H1 (cell line): ENCODE results near the gene LIN37. TPM values are rescaled to one million over a fixed set of nuclear protein-coding genes. Genes with fewer than 3 reads are reported as not detected.

Experiments used
- CTCF ChIA-PET: fragments of 300-600 bp; sonication (Branson Sonifier 250); formaldehyde crosslinking; loops from one replicate; lab custom pipeline; 2021; ENCODE audit not compliant: partially characterized antibody; lab: Charles Lee
- POLR2A ChIA-PET: fragments of 300-600 bp; sonication (Branson Sonifier 250); formaldehyde crosslinking; loops from one replicate; lab custom pipeline; 2021; ENCODE audit warnings: inconsistent platforms; ENCODE audit not compliant: partially characterized antibody; lab: Charles Lee
- DNase-seq, 2 experiments: peaks; one replicate each; pipeline versions ENCODE4 v3.0.0 to v3.0.0-alpha.2; 2010 to 2022; ENCODE audit warnings: low spot score in 2 of 2, low read depth in 1 of 2, mixed read lengths in 1 of 2
- FAIRE-seq: peaks from 2 replicates; lab custom pipeline; 2011; peaks lifted over from hg19 to GRCh38; lab: Jason Lieb, UNC
- H2AFZ ChIP-seq: 2 replicates; pipeline ENCODE4 v1.8.1; 2012; ENCODE audit warnings: low read length, inconsistent platforms
- H2AK5ac ChIP-seq: 2 replicates; pipeline ENCODE4 v1.6.1; 2013; ENCODE audit warnings: low read depth, low read length
- H2BK120ac ChIP-seq: replicated peaks from 2 replicates; pipeline ENCODE3; 2013; ENCODE audit warnings: low read depth, low read length, inconsistent platforms
- H2BK12ac ChIP-seq: 2 replicates; pipeline ENCODE4 v1.6.1; 2013; ENCODE audit warnings: low read depth, low read length
- H2BK15ac ChIP-seq: 2 replicates; pipeline ENCODE4 v1.6.1; 2013; ENCODE audit warnings: low read length
- H2BK20ac ChIP-seq: 2 replicates; pipeline ENCODE4 v1.6.1; 2013; ENCODE audit warnings: low read length
- H2BK5ac ChIP-seq: 2 replicates; pipeline ENCODE4 v1.6.1; 2013; ENCODE audit warnings: low read depth, low read length
- H3K14ac ChIP-seq: 2 replicates; pipeline ENCODE4 v1.6.1; 2013; ENCODE audit warnings: inconsistent platforms; ENCODE audit not compliant: insufficient read length
- H3K18ac ChIP-seq: 2 replicates; pipeline ENCODE4 v1.6.1; 2013; ENCODE audit warnings: low read length; ENCODE audit errors: extremely low read depth
- H3K23ac ChIP-seq: 2 replicates; pipeline ENCODE4 v1.6.1; 2013; ENCODE audit warnings: inconsistent platforms; ENCODE audit not compliant: insufficient read length
- H3K23me2 ChIP-seq: 2 replicates; pipeline ENCODE4 v1.6.1; 2013; ENCODE audit warnings: low read depth, low read length
- H3K27ac ChIP-seq: 2 replicates; pipeline ENCODE4 v1.6.1; 2011; ENCODE audit warnings: low read depth, low read length, inconsistent platforms
- H3K27me3 ChIP-seq, 4 experiments: replicated peaks in 1 of 4; 1 replicate in 1 of 4; 2 replicates in 3 of 4; pipeline versions ENCODE4 v1.6.1 to v1.8.1; 2011 to 2013; ENCODE audit warnings: low read length in 3 of 4, mild to moderate bottlenecking in 3 of 4, inconsistent platforms in 2 of 4, mixed read lengths in 2 of 4, moderate library complexity in 1 of 4; ENCODE audit not compliant: control insufficient read depth in 3 of 4, insufficient read depth in 3 of 4; ENCODE audit errors: extremely low read depth in 1 of 4
- H3K36me3 ChIP-seq, 4 experiments: 2 replicates each; pipeline versions ENCODE4 v1.6.1 to v1.8.1; 2011 to 2013; ENCODE audit warnings: mild to moderate bottlenecking in 4 of 4, low read length in 3 of 4, moderate library complexity in 2 of 4, control low read depth in 1 of 4, inconsistent platforms in 1 of 4; ENCODE audit not compliant: insufficient read depth in 4 of 4, control insufficient read depth in 2 of 4
- H3K4ac ChIP-seq: replicated peaks from 2 replicates; pipeline ENCODE3; 2013; ENCODE audit warnings: low read length, low read depth, mixed read lengths, inconsistent platforms; ENCODE audit not compliant: insufficient read length
- H3K4me1 ChIP-seq, 4 experiments: replicated peaks in 1 of 4; 1 replicate in 1 of 4; 2 replicates in 3 of 4; pipeline versions ENCODE4 v1.6.1 to v1.8.1; 2011 to 2013; ENCODE audit warnings: low read length in 3 of 4, inconsistent platforms in 2 of 4, mixed read lengths in 1 of 4; ENCODE audit not compliant: insufficient read depth in 4 of 4, control insufficient read depth in 3 of 4
- H3K4me2 ChIP-seq, 2 experiments: 2 replicates each; pipeline versions ENCODE4 v1.6.1 to v1.8.1; 2011 to 2013; ENCODE audit warnings: low read depth in 2 of 2, low read length in 2 of 2, control low read depth in 1 of 2, inconsistent platforms in 1 of 2, mild to moderate bottlenecking in 1 of 2; ENCODE audit not compliant: insufficient read depth in 1 of 2
- H3K4me3 ChIP-seq, 4 experiments: fragments of 200-600, 300-600 bp in 1 of 4; sonication (generic), shearing (Covaris generic), sonication (Bioruptor Twin) in 1 of 4; 2 replicates each; pipeline versions ENCODE4 v1.5.1 to v1.8.1; 2011 to 2016; ENCODE audit warnings: low read length in 4 of 4, low read depth in 3 of 4, control low read depth in 2 of 4, inconsistent platforms in 2 of 4, mild to moderate bottlenecking in 2 of 4, mixed read lengths in 1 of 4, moderate library complexity in 1 of 4; ENCODE audit not compliant: insufficient read depth in 2 of 4; ENCODE audit errors: extremely low read depth in 1 of 4
- H3K56ac ChIP-seq: replicated peaks from 2 replicates; pipeline ENCODE3; 2013; ENCODE audit warnings: low read depth, mild to moderate bottlenecking, mixed read lengths, low read length, inconsistent platforms; ENCODE audit not compliant: insufficient read length
- H3K79me1 ChIP-seq: 2 replicates; pipeline ENCODE4 v1.6.1; 2013; ENCODE audit warnings: low read depth, low read length, control low read depth
- H3K79me2 ChIP-seq, 2 experiments: 2 replicates each; pipeline versions ENCODE4 v1.6.1 to v1.8.1; 2012 to 2013; ENCODE audit warnings: low read length in 2 of 2, mild to moderate bottlenecking in 2 of 2, inconsistent platforms in 1 of 2; ENCODE audit not compliant: insufficient read depth in 2 of 2, control insufficient read depth in 1 of 2
- H3K9ac ChIP-seq, 4 experiments: replicated peaks in 1 of 4; 1 replicate in 1 of 4; 2 replicates in 3 of 4; pipeline versions ENCODE4 v1.6.1 to v1.8.1; 2011 to 2013; ENCODE audit warnings: low read depth in 3 of 4, low read length in 3 of 4, control low read depth in 2 of 4, mild to moderate bottlenecking in 2 of 4, moderate library complexity in 2 of 4, inconsistent platforms in 1 of 4; ENCODE audit errors: extremely low read depth in 1 of 4
- H3K9me3 ChIP-seq, 2 experiments: 2 replicates each; pipeline versions ENCODE4 v1.6.1 to v1.8.1; 2012 to 2013; ENCODE audit warnings: mild to moderate bottlenecking in 2 of 2, moderate library complexity in 2 of 2, control low read depth in 1 of 2, inconsistent platforms in 1 of 2, low read depth in 1 of 2, low read length in 1 of 2, mixed read lengths in 1 of 2; ENCODE audit not compliant: insufficient read depth in 2 of 2
- H4K20me1 ChIP-seq, 2 experiments: replicated peaks in 1 of 2; 2 replicates each; pipeline versions ENCODE3 to v1.8.1; 2011 to 2013; ENCODE audit warnings: inconsistent platforms in 2 of 2, low read length in 2 of 2, mild to moderate bottlenecking in 1 of 2; ENCODE audit not compliant: insufficient read depth in 2 of 2, control insufficient read depth in 1 of 2
- H4K5ac ChIP-seq: 2 replicates; pipeline ENCODE4 v1.6.1; 2013; ENCODE audit warnings: low read length, low read depth, mixed read lengths, inconsistent platforms; ENCODE audit not compliant: insufficient read length
- H4K8ac ChIP-seq: 2 replicates; pipeline ENCODE4 v1.8.0; 2013; ENCODE audit warnings: mild to moderate bottlenecking, moderate library complexity, low read length, inconsistent platforms; ENCODE audit not compliant: insufficient read depth; ENCODE audit errors: extremely low read depth
- H4K91ac ChIP-seq: replicated peaks from 2 replicates; pipeline ENCODE3; 2013; ENCODE audit warnings: low read length, mixed read lengths, inconsistent platforms; ENCODE audit not compliant: insufficient read length
- SRF ChIP-seq: IDR thresholded peaks from 2 replicates; pipeline ENCODE4 v1.6.1; 2011; ENCODE audit warnings: mild to moderate bottlenecking, low read depth, low read length, moderate library complexity
- WGBS, 2 experiments: shearing (Covaris generic) in 1 of 2; methylation state at CpG; one replicate each; pipeline versions ENCODE4 v1.1.6 to v1.1.7; 2013 to 2015; ENCODE audit warnings: low lambda C conversion rate in 2 of 2, mixed read lengths in 2 of 2, inconsistent platforms in 1 of 2, low coverage in 1 of 2, missing lambda C conversion rate in 1 of 2; ENCODE audit not compliant: insufficient replicate concordance in 2 of 2, insufficient coverage in 1 of 2, insufficient read length in 1 of 2; ENCODE audit errors: extremely low coverage in 1 of 2, missing lambda C conversion rate in 1 of 2; 5-methylcytosine and 5-hydroxymethylcytosine counted together
- polyA plus RNA-seq, 7 experiments: library from polyadenylated mRNA; depleted of rRNA in 3 of 7; stranded (reverse) in 5 of 7; unstranded in 2 of 7; fragments of >200 nt in 5 of 7; fragments of 200-250 nt in 2 of 7; gene quantifications; 1 replicate in 5 of 7; 2 replicates in 1 of 7; 4 replicates in 1 of 7; pipeline versions ENCODE4 v1.2.1 to v1.2.3, GENCODE V29; 2011 to 2013; ENCODE audit warnings: missing spikeins in 2 of 7, mixed read lengths in 2 of 7
- total RNA-seq: library from RNA; stranded (reverse); fragmentation: NEBNext Ultra II Directional; extraction: Animal tissue kit (Norgen Biotek cat#: 25700); gene quantifications from 2 replicates; pipeline ENCODE4 v1.2.1, GENCODE V29; 2021

The LIN37 gene
- total and polyA plus RNA-seq, 2 of the 8 experiments (the other 6 are each of a cell fraction or from before 2014, with no cell fraction given): 3.8 to 9.8 TPM

DNA sequence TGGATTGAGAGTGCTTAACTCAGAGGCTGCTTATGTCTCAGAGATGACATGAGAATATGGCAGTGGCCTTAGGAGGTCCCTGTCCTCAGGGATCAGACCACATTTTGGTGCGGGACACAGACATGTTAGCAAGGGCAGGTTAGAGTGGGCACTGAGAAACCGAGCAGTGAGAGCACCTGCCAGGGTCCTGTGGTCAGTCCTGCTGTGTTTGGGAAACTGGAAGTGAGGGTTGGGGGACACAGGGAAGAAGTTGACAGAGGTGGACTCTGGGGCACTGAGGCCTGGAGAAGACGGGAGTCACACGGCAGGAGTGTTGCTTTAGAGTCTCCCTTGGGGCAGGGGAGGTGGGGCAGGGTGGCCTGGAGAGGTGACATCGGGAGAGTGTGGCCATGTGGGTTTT, 13.5 kb upstream of the LIN37 start:
- FAIRE-seq: no peak
- peaks cover 7 to 19% of the 10 kb centered on the region in 2 experiments for H4K20me1 ChIP-seq
- H2BK15ac ChIP-seq: no peak overlapping the region
- H3K4me2 ChIP-seq: no peak overlapping the region
- no peak overlapping the region for H3K23ac ChIP-seq
- no peak overlapping the region for H3K4ac ChIP-seq
- no peaks in the 10 kb centered on the region for H3K9me3 ChIP-seq
- no peak overlapping the region for H2BK20ac ChIP-seq
- peaks cover 1% of the 10 kb centered on the region; the same call in 1 of the 2 replicates for H3K23me2 ChIP-seq
- H3K18ac ChIP-seq: no peak overlapping the region
- H2AK5ac ChIP-seq: no peak overlapping the region
- H3K9ac ChIP-seq: no peak overlapping the region
- WGBS, 2 experiments: 92% methylated on average over 5 of the region's 5 CpGs; no CpG with 5 or more reads in 1 of the 2 experiments
- H3K36me3 ChIP-seq: peaks cover 11 to 57% (median 44%) of the 10 kb centered on the region in 4 experiments; a peak in 7 of 8 replicates
- H3K27ac ChIP-seq: no peak overlapping the region
- DNase-seq: no peak
- no peak overlapping the region for H2AFZ ChIP-seq
- no peak overlapping the region for H4K5ac ChIP-seq
- no peaks in the 10 kb centered on the region for H3K27me3 ChIP-seq
- no peak overlapping the region for H4K91ac ChIP-seq
- H4K8ac ChIP-seq: no peak overlapping the region
- H3K56ac ChIP-seq: no peak overlapping the region
- H3K4me1 ChIP-seq: peaks cover 0 to 3% (median 0%) of the 10 kb centered on the region in 4 experiments; a peak in 2 of 7 replicates
- ChIA-PET CTCF (interaction anchor here (0.9 to 8.9 kb wide), 3 partner anchors 9 to 83 kb away, joined by 4 to 80 read pairs (median 7); no protein-coding TSS in a partner anchor), POLR2A (interaction anchor here (1.2 to 7.6 kb wide), 4 partner anchors 9 to 15 kb away, joined by 4 to 54 read pairs (median 22); partner anchors contain the start of genes LIN37, PSENEN and U2AF1L4)
- no peak overlapping the region for H2BK120ac ChIP-seq
- H3K14ac ChIP-seq: no peak overlapping the region
- no peaks in the 10 kb centered on the region for H3K79me2 ChIP-seq
- H3K4me3 ChIP-seq: no peak overlapping the region
- no peak overlapping the region for H2BK5ac ChIP-seq
- TF ChIP-seq SRF: no peak
- H3K79me1 ChIP-seq: no peaks in the 10 kb centered on the region
- H2BK12ac ChIP-seq: no peak overlapping the region
